Stimulated activated CD4-positive, alpha-beta T cell treated with anti-CD3 and anti-CD28 coated beads, Interleukin-2, amount 100 ng/mL, for 4 hours (primary cell): ENCODE data around the gene SPPL2A.

Experiments
- DNase-seq: peaks from one replicate; pipeline ENCODE4 v3.0.0-alpha.2; 2020; ENCODE audit warnings: low read depth

Gene SPPL2A

GRCh38 chr15:50686469-50687301, 78.8 kb downstream of the SPPL2A start, which contains the start of gene TRPM7:
TSS of gene TRPM7 (minus strand) at chr15:50686797. CDS start at chr15:50686533, 264 bp downstream.
- peak; percentile 87 for DNase-seq

GRCh38 chr15:50685976-50686468, 79.5 kb downstream of the SPPL2A start:
- DNase-seq = peak; percentile 71

- DNase-seq = no peak
Measured at GRCh38 chr15:50685191-50685975, 80.1 kb downstream of the SPPL2A start.

GRCh38 chr15:50681467-50681866, 84.0 kb downstream of the SPPL2A start:
- no peak for DNase-seq

GRCh38 chr15:50676799-50677483, 88.6 kb downstream of the SPPL2A start:
- no peak for DNase-seq

GRCh38 chr15:50675535-50676144, 89.9 kb downstream of the SPPL2A start:
- no peak for DNase-seq

GRCh38 chr15:50670115-50670514, 95.4 kb downstream of the SPPL2A start:
- no peak for DNase-seq

- DNase-seq = no peak
Measured at GRCh38 chr15:50669611-50670010, 95.9 kb downstream of the SPPL2A start.

- DNase-seq = no peak
Measured at GRCh38 chr15:50665938-50666337, 99.6 kb downstream of the SPPL2A start.

- no peak for DNase-seq
Measured at GRCh38 chr15:50655555-50655954, 110.0 kb downstream of the SPPL2A start.

- no peak for DNase-seq
Measured at GRCh38 chr15:50653156-50653743, 112.3 kb downstream of the SPPL2A start.

GRCh38 chr15:50652671-50653070, 112.8 kb downstream of the SPPL2A start:
- DNase-seq = no peak
